Prostate gland (tissue), 2 donors: Measurements from ENCODE around the gene CTNND2. TPM values are rescaled to one million over a fixed set of nuclear protein-coding genes. Genes with fewer than 3 reads are reported as not detected.

ENCODE experiments used
- DNase-seq: peaks from one replicate; pipeline ENCODE4 v3.0.0-alpha.2; 2019; ENCODE audit warnings: low spot score
- H3K27ac ChIP-seq, 2 donors: fragments of 200-600 bp; sonication (generic); 2 replicates each; pipeline ENCODE4 v1.5.1; 2017 to 2019
- H3K27me3 ChIP-seq: fragments of 200-600 bp; sonication (generic); replicated peaks from 2 replicates; pipeline ENCODE4 v1.5.1; 2019; ENCODE audit not compliant: insufficient read depth
- H3K36me3 ChIP-seq, 2 donors: fragments of 200-600 bp; sonication (generic); 1 replicate in 1 of 2; 2 replicates in 1 of 2; pipeline versions ENCODE4 v1.5.1 to v1.8.1; 2017 to 2019
- H3K4me1 ChIP-seq: fragments of 200-600 bp; sonication (generic); replicated peaks from 2 replicates; pipeline ENCODE4 v1.5.1; 2019
- H3K4me3 ChIP-seq, 2 donors: fragments of 200-600 bp; sonication (generic); 2 replicates each; pipeline ENCODE4 v1.5.1; 2017 to 2019
- H3K9me3 ChIP-seq: fragments of 200-600 bp; sonication (generic); 2 replicates; pipeline ENCODE4 v1.5.1; 2017
- CTCF ChIP-seq, 4 experiments: fragments of 200-600 bp in 2 of 4; fragments of 450-650 bp in 2 of 4; sonication (generic) in 2 of 4; IDR thresholded peaks; 1 replicate in 3 of 4; 2 replicates in 1 of 4; pipeline ENCODE4 v1.5.1; 2016 to 2019; ENCODE audit warnings: antibody characterized with exemption in 4 of 4, mild to moderate bottlenecking in 2 of 4, moderate library complexity in 2 of 4
- POLR2A ChIP-seq: fragments of 450-650 bp; IDR thresholded peaks from one replicate; pipeline ENCODE4 v1.6.1; 2016; ENCODE audit warnings: antibody characterized with exemption, mild to moderate bottlenecking
- POLR2AphosphoS5 ChIP-seq: sonication (generic); formaldehyde crosslinking; IDR thresholded peaks from one replicate; pipeline ENCODE4 v1.6.1; 2017; ENCODE audit warnings: antibody characterized with exemption
- WGBS: methylation state at CpG from one replicate; pipeline ENCODE4 v1.1.5; 2018; 5-methylcytosine and 5-hydroxymethylcytosine counted together
- intact Hi-C: fragments of 100-400 bp; cut with DNase I; formaldehyde crosslinking; loops from one replicate; pipeline ENCODE4 v1.14.2; 2022
- total RNA-seq, 2 donors: library from RNA; depleted of rRNA; stranded (reverse); fragments of >200 nt; gene quantifications; one replicate each; pipeline ENCODE4 v1.1.0, GENCODE V29; 2016

Gene CTNND2
- total RNA-seq, 2 donors from 2014 or later, result 5.5 to 11.2 TPM

GRCh38 chr5:11683666-11684065 lies 220.6 kb downstream of the CTNND2 start:
- H3K9me3 ChIP-seq, result no peaks in the 10 kb centered on the region
- no peaks in the 10 kb centered on the region for H3K36me3 ChIP-seq
- intact Hi-C loops, result no loop called here
- DNase-seq, result no peak
- H3K4me1 ChIP-seq, result no peaks in the 10 kb centered on the region
- no peaks in the 10 kb centered on the region for H3K27me3 ChIP-seq
- 86% methylated on average over 2 of the region's 2 CpGs for WGBS
- no peak overlapping the region for H3K27ac ChIP-seq
- no peak overlapping the region for H3K4me3 ChIP-seq
- no peak for TF ChIP-seq POLR2AphosphoS5
- TF ChIP-seq CTCF (IDR thresholded peaks at IDR 0.05), result no peak

GRCh38 chr5:11681796-11682195 lies 222.4 kb downstream of the CTNND2 start:
- intact Hi-C loops, result no loop called here
- no peaks in the 10 kb centered on the region for H3K4me1 ChIP-seq
- 51% methylated on average over 4 of the region's 4 CpGs for WGBS
- no peak for TF ChIP-seq POLR2A
- TF ChIP-seq CTCF (IDR thresholded peaks at IDR 0.05), result no peak
- no peak for TF ChIP-seq POLR2AphosphoS5
- no peak overlapping the region for H3K27ac ChIP-seq
- no peaks in the 10 kb centered on the region for H3K27me3 ChIP-seq
- H3K4me3 ChIP-seq, result no peak overlapping the region
- no peaks in the 10 kb centered on the region for H3K36me3 ChIP-seq
- no peak for DNase-seq
- no peaks in the 10 kb centered on the region for H3K9me3 ChIP-seq

- WGBS, result 55% methylated on average over 5 of the region's 5 CpGs
- TF ChIP-seq CTCF (IDR thresholded peaks at IDR 0.05) (no peak), POLR2A (no peak), POLR2AphosphoS5 (no peak)
- H3K36me3 ChIP-seq, result no peaks in the 10 kb centered on the region
Measured at GRCh38 chr5:11679676-11680075, 224.6 kb downstream of the CTNND2 start.

GRCh38 chr5:11675184-11675583 lies 229.1 kb downstream of the CTNND2 start:
- DNase-seq, result no peak
- Histone ChIP-seq H3K9me3 (no peaks in the 10 kb centered on the region), H3K27ac (no peak overlapping the region), H3K27me3 (no peaks in the 10 kb centered on the region), H3K4me1 (no peaks in the 10 kb centered on the region), H3K4me3 (no peak overlapping the region), H3K36me3 (no peaks in the 10 kb centered on the region)
- TF ChIP-seq CTCF (IDR thresholded peaks at IDR 0.05) (no peak), POLR2A (no peak), POLR2AphosphoS5 (no peak)
- intact Hi-C loops, result no loop called here
- 71% methylated on average over 2 of the region's 2 CpGs for WGBS

More at GRCh38 chr5:11679676-11680075, 224.6 kb downstream of the CTNND2 start:
- Histone ChIP-seq H3K27ac (no peak overlapping the region), H3K27me3 (no peaks in the 10 kb centered on the region), H3K9me3 (no peaks in the 10 kb centered on the region), H3K4me1 (no peaks in the 10 kb centered on the region), H3K4me3 (no peak overlapping the region)
- intact Hi-C loops, result no loop called here
- no peak for DNase-seq

- H3K27me3 ChIP-seq, result no peaks in the 10 kb centered on the region
- H3K9me3 ChIP-seq, result no peaks in the 10 kb centered on the region
- no peaks in the 10 kb centered on the region for H3K36me3 ChIP-seq
- WGBS, result 86% methylated on average over 10 of the region's 10 CpGs
- no peak for DNase-seq
- no peak for TF ChIP-seq CTCF (IDR thresholded peaks at IDR 0.05)
- H3K4me3 ChIP-seq, result no peak overlapping the region
- H3K27ac ChIP-seq, result no peak overlapping the region
- intact Hi-C loops, result no loop called here
- no peaks in the 10 kb centered on the region for H3K4me1 ChIP-seq
Measured at GRCh38 chr5:11672385-11673085, 231.7 kb downstream of the CTNND2 start.
